ENCODE results near the gene SUSD2. TPM values are rescaled to one million over a fixed set of nuclear protein-coding genes. Genes with fewer than 3 reads are reported as not detected.

The SUSD2 gene
- total and polyA plus RNA-seq, 9 of the 15 experiments (the other 6 are each of a cell fraction or from before 2014, with no cell fraction given): 0.01 to 0.16 (median 0.04) TPM; not detected in 4

GRCh38 chr22:24217384-24217783 lies 36.1 kb downstream of the SUSD2 start (continued):
- no peak for TF ChIP-seq CHAMP1 (IDR thresholded peaks at IDR 0.05)
- no peak for TF ChIP-seq POLR2A (conservative IDR thresholded peaks at IDR 0.05)
- no peak for TF ChIP-seq BRD4 (IDR thresholded peaks at IDR 0.05)
- no peak for TF ChIP-seq SMARCA4 (IDR thresholded peaks at IDR 0.05)
- no peak for TF ChIP-seq PRMT5 (CRISPR knock-in tag; IDR thresholded peaks at IDR 0.05)
- no peak for TF ChIP-seq TOE1 (IDR thresholded peaks at IDR 0.05; ENCODE audit: borderline replicate concordance)
- TF ChIP-seq TOE1 (CRISPR knock-in tag; IDR thresholded peaks at IDR 0.05; ENCODE audit: borderline replicate concordance, low read depth): no peak
- no peak for TF ChIP-seq PCBP2 (IDR thresholded peaks at IDR 0.05; ENCODE audit: low read depth, low read length, poor library complexity, severe bottlenecking)
- TF ChIP-seq TARDBP (IDR thresholded peaks at IDR 0.05): no peak
- no peak for TF ChIP-seq RNF219 (CRISPR knock-in tag; IDR thresholded peaks at IDR 0.05)
- no peak for TF ChIP-seq TGIF2 (CRISPR knock-in tag; IDR thresholded peaks at IDR 0.05)
- no peak for TF ChIP-seq PYGO2 (tag; IDR thresholded peaks at IDR 0.05)
